Activated CD4-positive, alpha-beta T cell treated with anti-CD3 and anti-CD28 coated beads, Interleukin-2, amount 50 U/mL, for 24 hours (primary cell): ENCODE results near the gene MED12L.

Experiments
- DNase-seq, 2 donors: peaks; one replicate each; pipeline ENCODE4 v3.0.0-alpha.2; 2020; ENCODE audit warnings: low read depth in 1 of 2, low spot score in 1 of 2

MED12L gene

DNA sequence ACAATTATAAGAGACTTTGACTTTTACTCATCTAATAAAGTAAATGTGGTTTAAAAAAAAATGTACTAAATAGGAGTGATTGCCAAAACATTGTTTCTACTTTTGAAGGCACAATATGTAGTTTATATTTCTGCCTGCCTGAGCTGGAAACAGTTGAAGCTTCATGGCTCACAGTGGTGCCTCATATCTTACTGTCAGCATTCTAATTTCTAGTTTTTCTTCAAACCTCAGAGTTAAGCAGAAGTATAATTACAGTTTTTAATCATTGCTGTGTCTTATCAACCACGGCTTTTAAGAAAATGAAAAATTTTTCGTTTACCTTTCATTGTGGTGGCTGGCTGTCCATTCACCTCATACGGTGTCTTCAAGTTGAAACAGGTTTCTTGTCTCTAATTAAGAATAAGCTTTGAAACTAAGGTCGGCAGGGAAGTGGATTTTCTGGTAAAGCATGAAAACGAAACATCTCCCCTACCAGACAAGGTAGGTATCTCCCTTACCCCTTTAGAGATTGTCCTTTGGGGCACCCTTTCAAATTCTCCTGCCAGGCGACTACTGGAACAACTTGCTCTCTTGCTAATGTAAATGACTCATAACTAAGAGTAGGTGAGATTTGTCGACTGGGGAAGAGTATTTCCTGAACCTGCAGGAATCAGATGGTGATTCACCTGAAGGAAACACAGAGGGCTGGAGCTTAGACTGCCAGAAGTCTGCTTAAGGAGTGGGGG is 231.0 kb downstream of the MED12L start, which contains the start of gene GPR87:
Gene GPR87 (minus strand): TSS at position 554 of the 725 bp plus-strand sequence. CDS start 16,720 bp downstream, outside the sequence.
- peak in 1 of 2 donors; percentile 25 for DNase-seq

GRCh38 chr3:151318313-151318712 is 232.8 kb downstream of the MED12L start:
- DNase-seq = no peak

GRCh38 chr3:151318991-151319390 is 233.5 kb downstream of the MED12L start:
- DNase-seq = no peak

GRCh38 chr3:151319628-151320027 is 234.2 kb downstream of the MED12L start:
- DNase-seq = no peak

DNA sequence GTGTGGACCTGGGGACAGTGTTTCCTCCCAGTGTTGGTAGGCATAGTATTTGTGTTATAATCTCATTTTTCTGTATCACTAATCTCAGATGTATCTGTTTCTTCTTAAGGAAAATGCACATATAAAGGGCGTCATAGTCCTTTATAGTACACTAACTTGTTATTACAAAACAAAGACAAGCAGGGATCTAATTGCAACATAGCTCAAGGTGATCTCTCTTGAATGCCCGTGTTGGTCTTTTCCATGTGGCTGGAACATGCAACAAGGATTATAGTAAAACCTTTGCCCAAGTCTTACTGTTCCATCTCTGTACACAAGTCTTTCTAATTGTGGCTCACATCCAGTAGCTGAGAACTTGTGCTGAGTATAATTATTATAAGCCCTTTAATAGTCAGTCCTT is 234.7 kb downstream of the MED12L start:
- no peak for DNase-seq

DNA sequence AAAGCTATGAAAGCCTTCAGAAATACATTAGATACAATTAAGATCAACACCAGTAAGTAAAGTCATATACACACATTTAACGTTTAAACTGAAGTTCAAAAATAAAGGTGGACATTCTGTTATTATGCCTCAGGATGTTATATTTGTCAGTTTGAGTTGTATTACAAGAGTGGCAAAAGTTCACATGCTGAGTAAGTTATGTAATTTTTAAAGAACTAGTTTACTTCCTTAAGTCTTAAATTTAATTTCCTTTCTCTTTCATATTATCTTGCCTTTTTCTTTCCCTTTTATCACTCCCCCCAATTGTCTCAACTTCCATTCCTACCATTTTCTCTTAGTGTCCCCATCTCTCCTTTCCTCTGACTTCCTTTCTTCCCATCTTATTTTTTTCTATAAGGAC is 236.1 kb downstream of the MED12L start:
- DNase-seq = no peak

- no peak for DNase-seq
These were observed 237.0 kb downstream of the MED12L start for GRCh38 chr3:151322511-151322910.

- no peak for DNase-seq
These were observed 242.2 kb downstream of the MED12L start for GRCh38 chr3:151327571-151328198.

DNA sequence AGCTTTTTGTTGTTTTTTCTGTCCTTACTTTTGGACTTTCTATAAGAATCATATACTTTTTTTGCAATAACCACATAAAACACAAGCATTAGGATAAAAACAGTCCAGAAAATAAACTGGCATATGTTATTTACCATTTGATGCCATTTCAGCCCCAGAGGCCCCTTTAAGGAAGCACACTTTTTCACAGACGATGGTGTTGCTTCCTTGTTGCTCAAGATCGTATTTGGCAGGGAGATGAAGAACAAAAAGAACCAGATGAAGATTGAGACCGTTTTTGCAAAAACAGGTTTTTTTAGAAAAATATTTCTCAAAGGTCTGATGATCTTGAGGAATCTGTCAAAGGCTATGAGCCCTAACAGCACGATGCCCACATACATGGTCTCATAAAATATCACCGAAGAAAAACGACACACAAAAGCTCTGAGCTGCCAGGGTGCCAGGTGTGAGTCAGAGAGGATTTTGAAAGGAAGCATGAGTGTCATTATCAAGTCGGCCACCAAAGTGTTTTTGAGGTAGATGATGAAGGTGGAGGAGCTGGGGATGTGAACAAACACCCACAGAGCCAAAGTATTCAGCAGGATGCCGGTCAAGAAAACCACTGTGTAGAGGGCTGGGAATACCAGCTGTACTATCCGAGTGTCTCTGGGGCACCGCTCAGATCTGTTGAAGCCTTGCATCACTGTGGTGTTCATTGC is 243.0 kb downstream of the MED12L start:
- no peak for DNase-seq

GRCh38 chr3:151329363-151329762 is 243.9 kb downstream of the MED12L start, which contains the start of gene P2RY13:
Gene P2RY13 (minus strand): TSS chr3:151329549. CDS start chr3:151329528, 21 bp downstream.
- no peak for DNase-seq

- DNase-seq = no peak
These were observed 244.9 kb downstream of the MED12L start for GRCh38 chr3:151330379-151330778.

DNA sequence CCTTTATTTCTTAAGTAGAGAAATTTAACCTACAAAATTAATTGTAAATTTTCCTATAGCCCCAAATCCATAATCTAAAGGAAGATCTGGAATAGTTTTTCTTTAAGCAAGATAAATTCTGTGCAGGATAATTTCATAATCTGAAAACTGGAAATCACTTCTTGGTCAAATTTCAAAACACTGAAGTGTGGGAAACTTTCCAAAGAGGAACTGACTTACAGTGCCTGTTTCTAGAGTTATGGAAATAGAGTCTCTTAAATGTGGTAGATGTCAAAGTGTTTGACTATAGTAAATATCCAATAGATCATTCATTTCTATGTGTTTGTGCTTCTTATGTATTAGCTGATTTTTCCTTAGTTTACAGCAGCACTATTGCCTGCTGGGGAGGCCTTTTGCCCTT is 245.4 kb downstream of the MED12L start:
- DNase-seq = no peak

GRCh38 chr3:151331696-151332095 is 246.2 kb downstream of the MED12L start:
- no peak for DNase-seq

DNA sequence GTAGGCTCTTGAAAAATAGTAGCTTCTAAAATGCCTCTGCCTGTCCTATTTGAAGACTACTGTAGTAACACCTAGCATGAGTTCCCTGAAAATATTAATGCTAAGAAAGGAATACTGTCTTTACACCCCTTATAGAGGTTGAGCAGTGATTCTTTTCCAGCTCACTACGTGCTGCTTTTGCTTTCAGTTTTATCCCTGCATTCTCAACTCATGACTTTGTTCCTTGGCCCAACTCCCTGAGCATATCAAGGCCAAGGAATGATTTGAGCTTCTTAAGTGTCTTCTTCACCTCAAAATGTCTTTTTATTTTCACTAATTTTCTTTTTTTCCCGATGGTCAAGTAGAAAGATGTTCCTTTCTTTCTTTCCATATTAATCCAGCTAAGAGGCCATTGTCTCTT is 260.4 kb downstream of the MED12L start:
- DNase-seq = no peak

DNA sequence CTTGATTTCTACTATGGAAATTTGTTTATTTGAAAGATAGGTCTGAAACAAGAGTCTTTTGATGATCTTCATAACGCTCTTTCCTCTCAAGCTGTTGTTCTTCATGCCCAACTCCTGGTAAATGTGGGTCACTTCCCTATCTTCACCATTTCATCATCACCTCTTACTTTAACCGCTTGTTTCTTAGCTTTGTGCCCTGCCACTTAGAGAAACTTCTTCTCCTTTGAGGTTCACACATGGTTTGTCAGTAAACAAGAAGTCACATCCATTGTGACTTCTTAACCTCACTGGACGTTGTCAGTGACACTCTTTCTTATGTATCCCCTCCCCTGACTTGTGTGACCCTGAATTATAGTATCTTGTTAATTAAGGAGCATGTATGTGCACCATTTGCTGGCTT is 260.8 kb downstream of the MED12L start:
- DNase-seq = no peak

GRCh38 chr3:151347432-151347831 is 262.0 kb downstream of the MED12L start:
- DNase-seq = no peak

GRCh38 chr3:151350656-151351055 is 265.2 kb downstream of the MED12L start:
- DNase-seq = no peak

DNA sequence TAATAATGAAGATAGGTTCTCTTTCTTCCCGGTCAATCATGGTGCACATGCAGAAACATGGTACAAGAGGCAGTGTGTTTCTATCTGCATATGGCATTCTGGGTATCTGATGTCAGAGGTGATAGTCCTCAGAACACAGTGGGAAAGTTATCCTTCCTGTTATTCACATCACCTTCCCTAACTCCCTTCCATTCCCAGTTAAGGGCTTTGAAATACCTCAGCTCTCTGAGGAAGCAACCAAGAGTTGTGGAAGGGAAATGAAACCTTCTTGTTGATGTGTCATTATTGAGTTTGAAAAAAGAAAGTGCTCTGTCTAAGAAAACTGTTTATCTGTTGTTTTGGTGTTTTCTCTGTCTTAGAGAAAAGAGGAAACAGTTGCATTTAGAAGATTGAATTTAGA is 265.8 kb downstream of the MED12L start:
- no peak for DNase-seq

- DNase-seq = no peak
These were observed 266.2 kb downstream of the MED12L start for GRCh38 chr3:151351648-151352047.

DNA sequence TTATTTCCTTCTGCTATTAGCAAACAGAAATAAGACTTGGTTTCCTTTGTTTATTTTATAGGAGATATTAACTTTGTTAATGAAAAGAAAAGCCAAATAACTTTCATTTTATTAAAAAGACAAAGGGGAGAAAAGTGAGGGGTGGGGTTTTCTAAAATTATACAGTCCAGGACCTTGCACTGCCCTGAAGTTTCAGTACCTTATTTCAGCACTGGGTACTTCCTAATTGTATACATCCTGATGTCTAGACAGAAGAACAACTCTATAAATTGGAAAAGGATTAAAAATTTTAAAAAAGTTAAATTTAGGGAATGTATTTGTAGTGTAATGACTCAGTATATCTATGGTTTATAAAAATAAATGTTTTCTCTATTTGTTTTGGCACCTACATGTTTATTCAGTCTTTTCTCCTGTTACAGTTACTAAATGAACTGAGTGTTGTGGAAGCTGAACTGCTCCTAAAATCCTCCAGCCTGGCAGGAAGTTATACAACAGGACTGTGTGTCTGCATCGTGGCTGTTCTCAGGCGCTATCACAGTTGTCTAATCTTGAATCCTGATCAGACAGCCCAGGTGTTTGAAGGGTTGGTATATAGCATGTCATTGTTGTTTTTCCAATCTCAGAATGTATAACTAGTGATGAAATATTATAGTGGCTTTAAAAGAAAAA is 271.5 kb downstream of the MED12L start:
- no peak for DNase-seq

GRCh38 chr3:151357463-151357850 is 272.0 kb downstream of the MED12L start:
- no peak for DNase-seq
